ENCODE measurements around the gene MLPH.

Gene MLPH

GRCh38 chr2:237540823-237541222 is 53.8 kb downstream of the MLPH start:
- Histone ChIP-seq H3K4me3 (ENCODE audit: insufficient read depth, low read length, poor library complexity, severe bottlenecking) (no peak overlapping the region), H3K4me2 (ENCODE audit: low read depth, low read length, poor library complexity, severe bottlenecking) (no peak overlapping the region), H3K27ac (ENCODE audit: low read depth, low read length) (no peak overlapping the region), H3F3A (ENCODE audit: insufficient read depth) (no peaks in the 10 kb centered on the region), H3K9ac (ENCODE audit: low read length) (no peak overlapping the region), H2AFZ (ENCODE audit: low read depth, low read length, severe bottlenecking) (no peak overlapping the region), H3K79me2 (ENCODE audit: insufficient read depth, low read length) (no peaks in the 10 kb centered on the region), H3K9me2 (replicated peaks; ENCODE audit: insufficient read depth, low read length) (no peaks in the 10 kb centered on the region), H3K36me3 (ENCODE audit: low read length) (no peaks in the 10 kb centered on the region), H3K9me3 (ENCODE audit: insufficient read depth, low read length) (no peaks in the 10 kb centered on the region), H3K27me3 (ENCODE audit: low read length) (no peaks in the 10 kb centered on the region), H4K20me1 (ENCODE audit: low read depth, low read length) (no peaks in the 10 kb centered on the region)
- TF ChIP-seq CTCF (IDR thresholded peaks at IDR 0.05; ENCODE audit: insufficient read depth, low read length, poor library complexity, severe bottlenecking) (no peak), EZH2phosphoT487 (conservative IDR thresholded peaks at IDR 0.05; ENCODE audit: low read length) (no peak)

GRCh38 chr2:237541243-237541642 is 54.2 kb downstream of the MLPH start:
- Histone ChIP-seq H3F3A (ENCODE audit: insufficient read depth) (no peaks in the 10 kb centered on the region), H3K27me3 (ENCODE audit: low read length) (no peaks in the 10 kb centered on the region)
- TF ChIP-seq CTCF (IDR thresholded peaks at IDR 0.05; ENCODE audit: insufficient read depth, low read length, poor library complexity, severe bottlenecking) (no peak), EZH2phosphoT487 (conservative IDR thresholded peaks at IDR 0.05; ENCODE audit: low read length) (no peak)

GRCh38 chr2:237542001-237542704 is 55.1 kb downstream of the MLPH start:
- Histone ChIP-seq H3F3A (ENCODE audit: insufficient read depth) (no peaks in the 10 kb centered on the region), H4K20me1 (ENCODE audit: low read depth, low read length) (no peaks in the 10 kb centered on the region), H2AFZ (ENCODE audit: low read depth, low read length, severe bottlenecking) (no peak overlapping the region), H3K4me3 (ENCODE audit: insufficient read depth, low read length, poor library complexity, severe bottlenecking) (no peak overlapping the region), H3K79me2 (ENCODE audit: insufficient read depth, low read length) (no peaks in the 10 kb centered on the region), H3K27me3 (ENCODE audit: low read length) (no peaks in the 10 kb centered on the region), H3K9me3 (ENCODE audit: insufficient read depth, low read length) (no peaks in the 10 kb centered on the region), H3K36me3 (ENCODE audit: low read length) (no peaks in the 10 kb centered on the region), H3K27ac (ENCODE audit: low read depth, low read length) (no peak overlapping the region), H3K4me2 (ENCODE audit: low read depth, low read length, poor library complexity, severe bottlenecking) (no peak overlapping the region), H3K9me2 (replicated peaks; ENCODE audit: insufficient read depth, low read length) (no peaks in the 10 kb centered on the region), H3K9ac (ENCODE audit: low read length) (no peak overlapping the region)
- TF ChIP-seq CTCF (IDR thresholded peaks at IDR 0.05; ENCODE audit: insufficient read depth, low read length, poor library complexity, severe bottlenecking) (no peak), EZH2phosphoT487 (conservative IDR thresholded peaks at IDR 0.05; ENCODE audit: low read length) (no peak)

More at GRCh38 chr2:237541243-237541642, 54.2 kb downstream of the MLPH start:
- Histone ChIP-seq H3K9ac (ENCODE audit: low read length) (no peak overlapping the region), H3K4me2 (ENCODE audit: low read depth, low read length, poor library complexity, severe bottlenecking) (no peak overlapping the region), H3K36me3 (ENCODE audit: low read length) (no peaks in the 10 kb centered on the region), H3K27ac (ENCODE audit: low read depth, low read length) (no peak overlapping the region), H3K9me2 (replicated peaks; ENCODE audit: insufficient read depth, low read length) (no peaks in the 10 kb centered on the region), H4K20me1 (ENCODE audit: low read depth, low read length) (no peaks in the 10 kb centered on the region), H2AFZ (ENCODE audit: low read depth, low read length, severe bottlenecking) (no peak overlapping the region), H3K79me2 (ENCODE audit: insufficient read depth, low read length) (no peaks in the 10 kb centered on the region), H3K9me3 (ENCODE audit: insufficient read depth, low read length) (no peaks in the 10 kb centered on the region), H3K4me3 (ENCODE audit: insufficient read depth, low read length, poor library complexity, severe bottlenecking) (no peak overlapping the region)
